CD4-positive, alpha-beta T cell treated with Interleukin-4 for 4 hours (primary cell): ENCODE results near the gene SLC38A10.

Experiments
- DNase-seq: peaks from one replicate; pipeline ENCODE4 v3.0.0-alpha.2; 2020

Gene SLC38A10

DNA sequence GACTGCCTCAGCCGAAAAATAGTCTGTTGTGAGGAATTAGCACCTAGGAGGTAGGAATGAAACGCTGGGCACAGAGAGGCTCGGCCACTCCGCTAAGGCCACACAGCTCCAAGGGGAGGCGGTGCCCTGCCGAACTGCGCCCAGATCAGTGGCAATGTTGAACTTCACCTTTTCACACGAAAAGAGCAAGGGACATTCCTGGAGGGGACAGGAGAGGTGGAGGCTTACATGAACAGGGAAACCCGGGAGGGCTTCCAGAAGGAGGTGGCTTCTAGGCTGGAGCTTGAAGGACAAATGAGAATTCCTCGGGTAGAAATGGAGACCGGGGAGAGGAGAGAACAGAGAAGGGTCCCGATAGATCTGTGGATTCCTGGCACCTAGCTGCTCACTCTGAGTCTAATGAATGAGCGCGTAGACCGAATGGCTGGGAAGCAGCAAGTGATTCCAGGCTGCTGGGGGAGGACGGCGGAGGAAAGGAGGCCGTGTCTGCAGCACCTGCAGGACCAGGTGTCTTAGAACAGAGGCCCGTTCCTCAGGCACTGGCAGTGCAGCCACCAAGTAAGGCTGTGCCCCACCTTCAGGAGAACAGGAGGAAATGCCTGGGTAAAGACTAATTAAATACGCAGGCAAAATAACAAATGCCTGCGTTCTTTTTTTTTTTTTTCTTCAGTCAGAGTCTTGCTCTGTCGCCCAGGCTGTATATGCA is 722 bp upstream of the SLC38A10 start:
- DNase-seq: peak; percentile 69

DNA sequence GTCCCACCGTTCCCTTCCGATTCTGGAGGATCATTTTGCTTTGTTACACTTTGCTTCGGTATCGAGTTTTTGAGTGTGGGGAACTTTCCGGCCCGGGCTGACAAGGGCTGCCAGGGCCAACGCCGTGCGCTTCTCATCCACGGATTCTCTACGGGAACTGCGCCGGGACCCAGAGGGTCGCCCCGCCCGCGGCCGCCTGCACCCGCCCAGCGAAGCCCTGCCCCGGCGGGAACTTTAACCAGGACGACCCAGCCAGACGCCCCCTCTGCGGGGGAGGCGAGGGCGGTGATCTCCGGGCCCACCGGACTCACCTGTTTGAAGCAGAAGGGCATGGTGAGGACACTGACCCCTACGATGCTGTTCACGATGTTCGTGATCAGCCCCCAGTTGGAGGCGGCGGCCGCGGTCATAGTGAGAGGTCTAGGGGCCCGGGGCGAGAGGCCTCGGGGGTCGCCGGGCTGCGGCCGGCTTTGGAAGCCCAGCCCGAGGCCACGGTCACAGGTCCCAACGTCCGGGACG is 536 bp downstream of the SLC38A10 start:
- no peak for DNase-seq

GRCh38 chr17:81292450-81292849 is 2.7 kb downstream of the SLC38A10 start:
- no peak for DNase-seq

- DNase-seq: peak; percentile 70
Observed at GRCh38 chr17:81291662-81292061, 3.4 kb downstream of the SLC38A10 start.

DNA sequence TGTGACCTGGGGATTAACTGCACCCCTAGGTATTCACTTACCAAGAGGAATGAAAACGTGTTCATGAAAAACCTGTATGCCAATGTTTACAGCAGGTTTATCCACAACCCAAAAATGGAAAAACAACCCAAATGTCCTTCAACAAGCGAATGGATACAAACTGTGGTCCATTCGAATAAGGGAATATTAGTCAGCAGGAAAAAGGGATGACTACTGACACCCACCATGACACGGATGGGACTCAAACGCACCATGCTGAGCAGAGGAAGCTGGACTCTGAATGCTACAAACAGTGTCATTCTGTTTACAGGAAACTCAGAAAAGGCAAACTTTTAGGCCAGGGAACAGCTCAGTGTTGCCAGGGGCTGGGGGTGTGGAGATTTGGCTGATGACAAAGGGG is 4.9 kb downstream of the SLC38A10 start:
- DNase-seq: no peak

- DNase-seq: no peak
Observed at GRCh38 chr17:81289627-81290026, 5.5 kb downstream of the SLC38A10 start.

GRCh38 chr17:81288715-81289114 is 6.4 kb downstream of the SLC38A10 start:
- DNase-seq: no peak

GRCh38 chr17:81287741-81288430 is 7.2 kb downstream of the SLC38A10 start:
- no peak for DNase-seq

DNA sequence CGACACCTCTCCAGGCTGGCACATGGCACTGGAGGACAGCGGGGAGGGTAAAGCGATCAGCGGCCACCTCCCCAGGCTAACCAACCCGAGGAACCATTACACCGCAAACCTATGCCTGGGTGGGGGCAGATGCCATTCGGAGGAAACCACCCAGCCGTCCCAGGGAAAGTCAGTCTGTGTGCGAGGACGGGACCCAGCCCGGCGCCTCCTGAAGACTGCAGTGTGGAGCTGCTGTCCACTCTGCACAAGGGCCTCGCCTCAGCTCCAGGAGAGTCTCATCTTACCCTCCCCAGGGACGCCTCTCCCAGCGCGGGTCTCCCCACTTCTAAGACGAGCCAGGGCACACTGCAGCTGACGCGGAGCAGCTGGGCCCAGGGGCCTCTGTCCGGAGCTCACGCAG is 8.0 kb downstream of the SLC38A10 start:
- DNase-seq: no peak

GRCh38 chr17:81286491-81287145 is 8.5 kb downstream of the SLC38A10 start:
- DNase-seq: no peak

DNA sequence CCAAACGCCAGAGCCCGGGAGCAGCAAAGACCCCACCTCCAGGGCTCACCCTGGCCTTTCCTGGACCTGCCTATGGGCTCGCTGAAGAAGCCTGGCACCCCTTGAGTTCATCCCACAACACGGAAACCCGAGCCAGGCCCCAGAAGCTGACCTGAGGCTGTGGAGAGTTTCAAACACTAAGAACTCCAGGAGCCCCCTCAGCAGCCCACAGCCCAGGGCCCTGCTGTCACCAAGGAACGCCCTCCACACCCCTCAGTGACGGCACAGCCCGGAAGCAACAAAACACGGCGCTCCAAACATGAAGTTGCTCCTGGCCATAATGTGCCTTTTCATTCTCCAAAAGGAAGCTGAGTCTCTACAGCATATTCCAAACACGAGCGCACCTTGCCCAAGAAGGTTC is 9.2 kb downstream of the SLC38A10 start:
- DNase-seq: no peak

- peak; percentile 59 for DNase-seq
Observed at GRCh38 chr17:81285179-81285878, 9.8 kb downstream of the SLC38A10 start.

GRCh38 chr17:81282876-81283275 is 12.2 kb downstream of the SLC38A10 start:
- no peak for DNase-seq

DNA sequence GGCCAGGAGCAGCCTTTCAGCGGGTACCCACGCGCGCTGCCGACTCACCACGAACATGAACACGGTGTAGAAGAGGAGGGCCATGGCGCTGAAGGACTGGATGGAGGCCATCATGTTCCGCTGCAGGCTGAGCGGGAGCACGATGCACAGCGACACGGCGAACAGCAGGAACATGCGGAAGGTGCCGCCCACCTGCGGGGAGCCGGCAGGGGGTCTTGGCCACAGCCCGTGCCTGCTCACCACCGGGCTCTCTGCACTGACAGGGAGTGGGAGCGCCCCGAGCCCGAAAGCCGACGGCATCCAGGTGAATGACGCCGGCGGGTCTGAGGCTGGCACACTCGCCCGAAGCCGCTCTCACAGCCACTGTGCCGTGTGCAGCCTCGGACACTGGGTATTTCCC is 13.0 kb downstream of the SLC38A10 start:
- no peak for DNase-seq

DNA sequence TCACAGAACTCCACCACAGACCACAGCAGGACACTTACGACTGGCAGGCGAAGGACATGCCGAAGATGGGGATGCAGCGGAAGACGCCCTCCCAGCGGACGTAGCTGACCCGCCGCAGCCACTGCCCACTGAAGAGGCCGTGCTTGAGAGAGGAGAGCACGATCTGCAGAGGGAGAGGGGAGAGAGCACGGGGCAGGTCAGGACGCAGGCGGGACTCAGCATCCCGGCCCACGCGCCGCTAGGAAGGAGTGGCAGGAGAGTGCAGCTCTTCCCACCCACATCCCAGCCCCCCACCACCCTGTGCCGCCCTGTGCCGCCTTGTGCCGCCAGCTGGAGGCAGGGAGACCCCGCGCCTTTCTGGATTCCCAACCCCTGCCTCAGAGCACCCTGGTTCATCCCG is 14.5 kb downstream of the SLC38A10 start:
- DNase-seq: no peak

DNA sequence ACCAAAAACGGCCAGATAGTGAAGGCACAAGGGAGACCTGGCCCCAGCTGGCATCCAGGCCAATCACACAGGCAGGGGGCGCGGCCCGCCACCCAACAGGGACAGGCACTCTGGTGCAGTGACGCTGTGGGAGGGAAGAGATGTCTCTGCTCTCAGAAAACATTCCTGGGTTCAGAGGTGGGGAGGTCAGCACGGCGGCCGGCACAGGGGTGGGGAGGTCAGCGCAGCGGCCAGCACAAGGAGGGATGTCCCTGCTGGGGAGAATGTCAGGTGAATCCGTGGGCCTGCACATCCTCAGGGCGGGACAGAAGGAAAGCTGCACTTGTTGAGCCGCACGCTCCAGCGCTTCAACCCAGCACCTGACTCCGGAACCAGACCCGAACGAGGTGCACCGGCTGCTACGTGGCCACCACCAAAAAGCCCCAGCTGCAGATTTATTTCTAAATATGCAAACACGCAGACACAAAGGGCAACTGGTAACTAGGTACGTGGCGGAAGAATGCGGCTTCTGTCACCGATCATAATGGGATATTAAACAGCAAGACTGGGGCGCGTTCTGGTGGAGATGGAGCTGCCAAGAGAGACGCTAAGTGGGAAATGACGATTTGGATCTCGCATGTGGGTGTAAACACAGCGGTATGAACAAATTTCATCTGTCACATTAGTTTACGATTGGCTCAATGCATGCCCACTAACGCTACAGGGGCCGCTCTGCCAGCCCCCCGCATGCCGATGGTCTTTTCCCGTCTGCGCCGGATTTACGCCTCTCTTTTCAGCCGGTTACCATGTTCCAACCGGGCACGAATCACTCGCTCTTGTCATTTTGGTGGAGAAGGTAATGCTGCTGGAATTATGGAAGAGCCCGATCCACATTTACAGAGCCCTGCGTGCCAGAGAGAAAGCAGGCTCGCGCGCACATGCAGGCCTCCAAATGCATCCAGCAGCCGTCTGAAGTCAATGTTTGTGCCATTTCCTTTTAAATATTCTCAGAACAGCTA is 15.5 kb downstream of the SLC38A10 start:
- DNase-seq: no peak

- no peak for DNase-seq
Observed at GRCh38 chr17:81278831-81279230, 16.3 kb downstream of the SLC38A10 start.

GRCh38 chr17:81277946-81278693 is 17.0 kb downstream of the SLC38A10 start:
- DNase-seq: no peak

DNA sequence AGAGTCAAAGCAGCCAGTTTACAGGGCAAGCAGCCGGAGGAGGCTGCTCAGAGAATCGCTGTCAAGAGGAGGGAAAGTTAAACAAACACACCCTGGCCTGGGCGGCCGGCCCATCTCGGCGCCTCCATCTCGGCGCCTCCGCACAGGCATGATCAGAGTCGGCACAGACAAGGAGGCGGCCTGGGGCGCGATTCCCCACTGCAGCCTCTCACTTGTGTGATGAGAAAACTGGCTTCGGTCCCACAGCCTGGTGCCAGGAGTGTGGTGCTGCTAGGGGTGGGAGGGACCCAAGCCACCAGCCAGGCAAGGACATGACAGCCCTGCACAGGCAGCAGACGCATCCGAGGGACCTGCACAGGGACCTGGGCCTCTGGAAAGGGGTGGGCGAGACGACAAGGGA is 17.7 kb downstream of the SLC38A10 start:
- DNase-seq: no peak

DNA sequence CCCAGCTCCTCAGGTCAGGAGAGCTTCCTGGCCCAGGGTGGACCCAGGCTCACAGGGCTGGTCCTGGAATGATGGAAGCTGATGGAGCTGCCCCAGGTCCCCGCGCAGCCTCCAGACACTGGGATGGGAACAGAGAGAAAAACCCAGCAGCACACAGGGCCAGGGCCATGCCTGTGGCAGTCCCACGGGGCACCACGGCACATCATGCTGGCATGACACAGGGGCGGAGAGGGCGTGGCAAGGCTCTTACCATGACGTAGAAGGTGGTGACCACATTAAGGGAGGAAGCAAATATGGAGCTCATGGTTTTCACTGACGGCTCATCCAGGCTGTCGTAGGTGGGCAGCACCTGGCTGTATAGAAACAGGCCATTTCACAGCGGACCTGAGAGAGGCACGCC is 18.3 kb downstream of the SLC38A10 start:
- DNase-seq: no peak

DNA sequence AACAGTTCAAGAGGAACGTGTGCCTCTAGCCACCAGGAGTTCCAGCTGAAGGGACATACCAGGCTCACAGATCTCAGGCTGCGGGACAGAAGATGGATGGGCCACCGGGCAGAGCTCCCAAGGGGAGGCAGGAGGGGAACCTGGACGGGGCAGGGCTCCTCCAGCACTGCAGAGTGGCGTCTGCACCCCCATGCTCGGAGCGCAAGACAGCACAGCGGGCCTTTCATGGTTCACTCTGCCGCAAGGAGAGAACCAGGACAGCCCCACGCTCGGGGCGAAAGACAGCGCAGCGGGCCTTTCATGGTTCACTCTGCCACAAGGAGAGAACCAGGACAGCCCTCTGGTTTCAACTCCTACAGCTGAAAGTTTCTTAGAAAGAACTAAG is 20.6 kb downstream of the SLC38A10 start:
- DNase-seq: no peak
